Measurements from ENCODE around the gene RBMXL2. TPM values are rescaled to one million over a fixed set of nuclear protein-coding genes. Genes with fewer than 3 reads are reported as not detected.
A peak's percentile ranks its signal among the peaks of the same experiment; 100 is the strongest.

Gene RBMXL2
- total RNA-seq (not detected), polyA plus RNA-seq (not detected)
- long read RNA-seq, donor 1, result 0 reads
- long read RNA-seq, donor 2, result 0 reads
- long read RNA-seq, donor 3, result 0 reads

GRCh38 chr11:7088921-7089320, at the start of gene RBMXL2:
Gene RBMXL2, plus strand, starts transcription at chr11:7088998. Its CDS starts 123 bp downstream, at chr11:7089121.
- H3K27me3 ChIP-seq, result peaks cover 0 to 63% (median 13%) of the 10 kb centered on the region in 7 donors
- no peak for DNase-seq
- no peak for ATAC-seq

GRCh38 chr11:7046474-7047175, 42.2 kb upstream of the RBMXL2 start:
- no peak for ATAC-seq
- no peak for TF ChIP-seq CTCF (IDR thresholded peaks at IDR 0.05)
- no peaks in the 10 kb centered on the region for H3K4me1 ChIP-seq

More at GRCh38 chr11:7088921-7089320, at the start of gene RBMXL2:
- no peaks in the 10 kb centered on the region for H3K4me1 ChIP-seq
- no peaks in the 10 kb centered on the region for H3K9me3 ChIP-seq
- intact Hi-C loops (cut with DNase I), result no loop called here
- no peak within 1 kb of the TSS for H3K27ac ChIP-seq
- no peaks in the 10 kb centered on the region for H3K36me3 ChIP-seq
- H3K4me3 ChIP-seq, result no peak within 1 kb of the TSS
- TF ChIP-seq CTCF (IDR thresholded peaks at IDR 0.05), result no peak
- 55 to 58% methylated on average over 45 of the region's 45 CpGs for WGBS, 2 donors

DNA sequence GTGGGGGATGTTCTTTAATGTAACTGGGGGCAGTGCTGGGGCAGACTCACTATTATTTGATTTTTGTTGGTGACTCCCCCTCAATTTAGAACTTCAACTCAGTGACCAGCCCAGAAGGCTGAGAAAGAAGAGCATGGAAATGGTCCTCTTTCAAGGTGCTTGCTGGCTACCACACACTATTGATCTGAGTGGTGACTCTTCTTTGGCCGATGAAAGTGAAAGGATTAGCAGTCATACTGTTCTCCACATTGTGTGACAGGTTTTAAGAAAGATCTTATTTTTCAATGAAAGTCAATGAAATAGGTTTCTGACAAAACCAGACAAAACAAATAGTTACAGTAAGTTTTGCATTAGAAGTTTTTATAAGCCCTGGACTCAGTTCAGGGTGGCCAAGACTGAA, 38.6 kb upstream of the RBMXL2 start:
- H3K4me3 ChIP-seq, result no peak overlapping the region
- H3K27ac ChIP-seq, result no peak overlapping the region
- WGBS, 2 donors, result 92 to 97% methylated on average over 1 of the region's 1 CpG
- H3K36me3 ChIP-seq, result no peaks in the 10 kb centered on the region
- no peaks in the 10 kb centered on the region for H3K4me1 ChIP-seq
- H3K27me3 ChIP-seq, result no peaks in the 10 kb centered on the region
- no peak for TF ChIP-seq CTCF (IDR thresholded peaks at IDR 0.05)
- intact Hi-C loops (cut with DNase I), result no loop called here
- no peaks in the 10 kb centered on the region for H3K9me3 ChIP-seq
- DNase-seq (no peak), ATAC-seq (no peak)

More at GRCh38 chr11:7046474-7047175, 42.2 kb upstream of the RBMXL2 start:
- WGBS, 2 donors, result 40 to 56% methylated on average over 3 of the region's 3 CpGs
- no peaks in the 10 kb centered on the region for H3K9me3 ChIP-seq
- H3K27ac ChIP-seq, result no peak overlapping the region
- no peak overlapping the region for H3K4me3 ChIP-seq
- intact Hi-C loops (cut with DNase I), result no loop called here
- H3K36me3 ChIP-seq, result no peaks in the 10 kb centered on the region
- no peaks in the 10 kb centered on the region for H3K27me3 ChIP-seq
- DNase-seq, result no peak

DNA sequence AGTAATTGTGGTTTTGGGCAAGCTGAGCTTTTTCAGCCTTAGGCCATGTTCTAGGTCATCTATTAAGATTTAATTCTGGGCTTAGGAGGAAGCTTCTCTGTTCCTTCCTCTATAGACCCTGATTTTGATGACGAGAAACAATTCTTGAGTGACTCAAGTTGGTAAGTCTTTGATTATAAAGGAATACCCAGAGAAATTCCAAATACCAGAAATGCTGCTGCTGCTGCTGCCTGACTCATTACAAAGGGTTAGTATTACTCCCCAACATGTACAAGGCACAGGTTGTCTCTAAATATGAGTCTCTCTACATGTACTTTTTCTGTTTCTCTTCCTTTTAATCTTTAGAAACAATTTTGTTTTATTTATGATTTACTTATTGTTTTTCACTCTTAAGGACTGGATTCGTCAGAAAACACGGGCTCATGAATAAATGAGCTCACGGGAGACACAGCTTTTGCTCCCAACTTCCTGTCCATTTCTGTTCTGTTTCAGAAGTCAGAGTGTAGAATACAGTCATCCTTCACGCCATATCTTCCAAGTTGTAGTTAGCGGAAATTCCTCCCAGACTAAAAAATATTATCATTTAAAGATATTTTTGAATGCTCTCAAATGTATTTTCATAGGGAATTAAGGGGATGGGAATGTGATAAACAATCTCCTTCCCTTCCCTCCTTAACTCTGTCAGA, 31.8 kb upstream of the RBMXL2 start:
- H3K27ac ChIP-seq, result peak overlapping the region in 2 of 10 donors; percentile 14 to 30
- TF ChIP-seq CTCF (IDR thresholded peaks at IDR 0.05), result no peak
- intact Hi-C loops (cut with DNase I), result no loop called here

More for the DNA sequence above, 31.8 kb upstream of the RBMXL2 start:
- 47 to 57% methylated on average over 6 of the region's 6 CpGs for WGBS, 2 donors
- no peaks in the 10 kb centered on the region for H3K27me3 ChIP-seq
- no peaks in the 10 kb centered on the region for H3K9me3 ChIP-seq
- H3K36me3 ChIP-seq, result no peaks in the 10 kb centered on the region
- DNase-seq (no peak), ATAC-seq (no peak)
- peaks cover 0 to 14% (median 6%) of the 10 kb centered on the region in 9 donors for H3K4me1 ChIP-seq
- no peak overlapping the region for H3K4me3 ChIP-seq
